ENCODE measurements around the gene OGT. TPM values are rescaled to one million over a fixed set of nuclear protein-coding genes. Genes with fewer than 3 reads are reported as not detected.

The OGT gene
- total and polyA plus RNA-seq, 2 experiments from 2014 or later, result 37.3 to 159 TPM

DNA sequence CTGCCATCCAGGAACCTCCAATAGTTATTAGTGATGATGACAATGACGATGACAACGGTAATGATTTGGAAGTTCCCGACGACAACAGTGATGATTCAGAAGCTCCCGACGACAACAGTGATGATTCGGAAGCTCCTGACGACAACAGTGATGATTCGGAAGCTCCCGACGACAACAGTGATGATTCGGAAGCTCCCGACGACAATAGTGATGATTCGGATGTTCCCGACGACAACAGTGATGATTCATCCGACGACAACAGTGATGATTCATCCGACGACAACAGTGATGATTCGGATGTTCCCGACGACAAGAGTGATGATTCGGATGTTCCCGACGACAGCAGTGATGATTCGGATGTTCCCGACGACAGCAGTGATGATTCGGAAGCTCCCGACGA is 70.7 kb downstream of the OGT start:
- no peak overlapping the region for H3K27ac ChIP-seq
- H3K9me3 ChIP-seq (ENCODE audit: low read depth), result no peaks in the 10 kb centered on the region
- no peaks in the 10 kb centered on the region for H3K27me3 ChIP-seq
- no peaks in the 10 kb centered on the region for H3K36me3 ChIP-seq
- TF ChIP-seq, protein P1, sequence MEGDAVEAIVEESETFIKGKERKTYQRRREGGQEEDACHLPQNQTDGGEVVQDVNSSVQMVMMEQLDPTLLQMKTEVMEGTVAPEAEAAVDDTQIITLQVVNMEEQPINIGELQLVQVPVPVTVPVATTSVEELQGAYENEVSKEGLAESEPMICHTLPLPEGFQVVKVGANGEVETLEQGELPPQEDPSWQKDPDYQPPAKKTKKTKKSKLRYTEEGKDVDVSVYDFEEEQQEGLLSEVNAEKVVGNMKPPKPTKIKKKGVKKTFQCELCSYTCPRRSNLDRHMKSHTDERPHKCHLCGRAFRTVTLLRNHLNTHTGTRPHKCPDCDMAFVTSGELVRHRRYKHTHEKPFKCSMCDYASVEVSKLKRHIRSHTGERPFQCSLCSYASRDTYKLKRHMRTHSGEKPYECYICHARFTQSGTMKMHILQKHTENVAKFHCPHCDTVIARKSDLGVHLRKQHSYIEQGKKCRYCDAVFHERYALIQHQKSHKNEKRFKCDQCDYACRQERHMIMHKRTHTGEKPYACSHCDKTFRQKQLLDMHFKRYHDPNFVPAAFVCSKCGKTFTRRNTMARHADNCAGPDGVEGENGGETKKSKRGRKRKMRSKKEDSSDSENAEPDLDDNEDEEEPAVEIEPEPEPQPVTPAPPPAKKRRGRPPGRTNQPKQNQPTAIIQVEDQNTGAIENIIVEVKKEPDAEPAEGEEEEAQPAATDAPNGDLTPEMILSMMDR (IDR thresholded peaks at IDR 0.05; ENCODE audit: low read depth, low read length), result no peak
- DNase-seq (ENCODE audit: low read depth in 1 of 2, low spot score in 1 of 2), result no peak
- no peak overlapping the region for H3K4me3 ChIP-seq
- H3K4me1 ChIP-seq (ENCODE audit: low read depth), result peaks cover 8% of the 10 kb centered on the region

DNA sequence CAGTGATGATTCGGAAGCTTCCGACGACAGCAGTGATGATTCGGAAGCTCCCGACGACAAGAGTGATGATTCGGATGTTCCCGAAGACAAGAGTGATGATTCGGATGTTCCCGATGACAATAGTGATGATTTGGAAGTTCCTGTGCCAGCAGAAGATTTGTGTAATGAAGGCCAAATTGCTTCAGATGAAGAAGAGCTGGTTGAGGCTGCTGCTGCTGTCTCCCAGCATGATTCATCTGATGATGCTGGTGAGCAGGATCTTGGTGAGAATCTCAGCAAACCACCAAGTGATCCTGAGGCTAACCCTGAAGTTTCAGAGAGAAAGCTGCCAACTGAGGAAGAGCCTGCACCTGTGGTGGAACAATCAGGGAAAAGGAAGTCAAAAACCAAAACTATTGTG is 71.2 kb downstream of the OGT start:
- no peak overlapping the region for H3K4me3 ChIP-seq
- H3K27ac ChIP-seq, result no peak overlapping the region
- H3K36me3 ChIP-seq, result no peaks in the 10 kb centered on the region
- TF ChIP-seq, protein P1 (IDR thresholded peaks at IDR 0.05; ENCODE audit: low read depth, low read length), result no peak
- H3K9me3 ChIP-seq (ENCODE audit: low read depth), result no peaks in the 10 kb centered on the region
- no peaks in the 10 kb centered on the region for H3K27me3 ChIP-seq
- H3K4me1 ChIP-seq (ENCODE audit: low read depth), result peaks cover 8% of the 10 kb centered on the region
- DNase-seq (ENCODE audit: low read depth in 1 of 2, low spot score in 1 of 2), result peak in 1 of 2 donors; percentile 3

DNA sequence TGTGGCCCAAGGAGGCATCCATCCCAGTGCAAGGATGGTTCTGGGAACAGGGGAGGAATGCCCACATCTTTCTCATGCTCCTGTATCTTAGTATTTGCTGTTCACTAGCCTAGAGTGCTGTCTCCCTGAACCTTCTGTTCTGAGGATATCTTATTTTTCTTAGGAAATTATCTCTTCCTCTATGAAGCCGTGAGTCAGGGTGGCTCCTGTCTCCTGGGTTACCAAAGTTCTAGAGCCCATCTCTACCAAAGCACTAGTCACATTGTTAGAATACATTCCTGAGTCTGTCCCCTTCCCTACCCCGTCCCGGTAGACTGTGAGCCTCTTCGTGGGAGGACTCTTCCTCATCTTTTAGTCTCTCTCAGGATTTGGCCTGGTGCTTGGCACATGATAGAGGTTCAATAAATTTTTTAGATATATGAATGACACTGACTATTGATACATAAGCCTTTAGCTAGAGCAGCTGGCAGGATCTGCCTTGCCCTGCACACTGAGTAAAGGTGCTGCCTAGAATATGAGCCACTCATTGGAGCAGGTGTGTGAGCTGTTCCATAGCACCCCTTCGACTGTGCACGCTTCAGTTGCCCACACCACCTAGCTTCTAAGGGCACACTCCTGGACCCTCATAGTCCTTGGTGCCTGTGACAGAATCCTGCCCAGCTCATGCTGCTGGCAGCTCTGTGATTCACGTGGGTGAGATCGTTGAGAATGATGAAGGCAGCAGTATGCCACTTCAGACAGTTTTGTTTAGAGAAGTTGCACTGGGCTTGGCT is 72.1 kb downstream of the OGT start:
- Histone ChIP-seq H3K4me1 (ENCODE audit: low read depth) (peaks cover 8% of the 10 kb centered on the region), H3K27ac (no peak overlapping the region), H3K9me3 (ENCODE audit: low read depth) (no peaks in the 10 kb centered on the region), H3K36me3 (peaks cover 4% of the 10 kb centered on the region), H3K27me3 (no peaks in the 10 kb centered on the region), H3K4me3 (no peak overlapping the region)
- TF ChIP-seq, protein P1 (IDR thresholded peaks at IDR 0.05; ENCODE audit: low read depth, low read length), result no peak
- no peak for DNase-seq (ENCODE audit: low read depth in 1 of 2, low spot score in 1 of 2)

DNA sequence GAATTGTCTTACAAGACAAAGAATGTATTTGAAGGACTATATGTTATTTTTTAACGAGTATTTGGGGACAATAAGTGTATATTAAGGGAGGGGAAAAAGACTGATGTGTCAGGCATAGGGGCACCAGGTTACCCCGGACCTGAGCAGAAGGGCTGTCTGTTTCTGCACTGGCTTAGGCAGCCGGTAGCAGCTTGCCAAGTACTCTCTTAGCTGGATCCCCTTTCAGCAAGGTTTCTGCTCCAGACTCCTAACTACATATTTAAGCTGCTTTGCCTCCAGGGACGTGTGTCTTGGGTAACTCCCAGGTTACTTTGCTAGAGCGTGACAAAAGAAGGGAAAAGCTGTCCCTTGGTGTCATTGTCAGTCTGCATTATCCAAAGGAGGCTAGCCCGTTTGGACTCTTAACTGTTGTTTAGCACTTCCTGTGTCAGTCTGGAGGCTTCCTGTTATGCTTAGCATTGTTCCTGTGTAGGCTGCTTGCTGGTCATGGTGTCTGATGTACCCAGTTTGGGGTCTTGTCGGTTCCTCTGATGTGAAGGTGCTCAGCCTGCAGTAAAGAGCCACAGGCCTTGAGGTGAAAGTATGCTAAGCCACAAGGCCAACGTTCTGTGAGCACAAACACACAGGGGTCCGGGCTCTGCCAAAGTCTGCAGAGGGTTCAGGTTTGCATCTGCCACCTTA is 73.8 kb downstream of the OGT start:
- TF ChIP-seq, protein P1 (IDR thresholded peaks at IDR 0.05; ENCODE audit: low read depth, low read length), result no peak
- Histone ChIP-seq H3K27me3 (no peaks in the 10 kb centered on the region), H3K27ac (peak overlapping the region; percentile 7), H3K4me1 (ENCODE audit: low read depth) (peaks cover 8% of the 10 kb centered on the region), H3K36me3 (peaks cover 4% of the 10 kb centered on the region), H3K4me3 (no peak overlapping the region), H3K9me3 (ENCODE audit: low read depth) (no peaks in the 10 kb centered on the region)
- no peak for DNase-seq (ENCODE audit: low read depth in 1 of 2, low spot score in 1 of 2)

- Histone ChIP-seq H3K4me1 (ENCODE audit: low read depth) (peaks cover 8% of the 10 kb centered on the region), H3K4me3 (no peak overlapping the region), H3K36me3 (peaks cover 4% of the 10 kb centered on the region), H3K27me3 (no peaks in the 10 kb centered on the region), H3K27ac (peak overlapping the region; percentile 7), H3K9me3 (ENCODE audit: low read depth) (no peaks in the 10 kb centered on the region)
- TF ChIP-seq, protein P1 (IDR thresholded peaks at IDR 0.05; ENCODE audit: low read depth, low read length), result no peak
- DNase-seq (ENCODE audit: low read depth in 1 of 2, low spot score in 1 of 2), result no peak
These were observed 74.6 kb downstream of the OGT start for GRCh38 chrX:71607488-71607887.

Data from cardiac muscle cell (in vitro differentiated cells and primary cell).